AG04450 (cell line): ENCODE data around the gene PRR15L. TPM values are rescaled to one million over a fixed set of nuclear protein-coding genes. Genes with fewer than 3 reads are reported as not detected.
"Not testable (repeated sequence)": the region's sequence is repeated elsewhere in the genome, so short reads cannot be mapped to it uniquely, and the experiment has no call there.

Experiments
- CTCF ChIA-PET: fragments of 300-600, 350-600 bp; formaldehyde crosslinking; extraction: SDS; loops from one replicate; lab custom pipeline; 2022; ENCODE audit warnings: antibody characterized with exemption, inconsistent platforms; lab: Charles Lee
- POLR2A ChIA-PET: fragments of 350-600 bp; formaldehyde crosslinking; extraction: SDS; loops from one replicate; lab custom pipeline; 2021; ENCODE audit warnings: antibody characterized with exemption, inconsistent platforms; lab: Yijun Ruan, JAX
- DNase-seq: peaks from one replicate; pipeline ENCODE4 v3.0.0-alpha.2; 2011; ENCODE audit warnings: low read depth, low spot score
- H3K27ac ChIP-seq: one replicate; pipeline ENCODE4 v1.5.1; 2012; ENCODE audit warnings: low read depth, low read length, control low read depth
- H3K27me3 ChIP-seq: one replicate; pipeline ENCODE4 v1.6.0; 2012; ENCODE audit warnings: low read length; ENCODE audit not compliant: control insufficient read depth, insufficient read depth
- H3K4me3 ChIP-seq: 2 replicates; pipeline ENCODE4 v1.5.1; 2011; ENCODE audit warnings: mild to moderate bottlenecking, low read depth, low read length, control low read depth
- H3K9me3 ChIP-seq: 2 replicates; pipeline ENCODE4 v1.5.1; 2012; ENCODE audit warnings: low read length; ENCODE audit not compliant: control insufficient read depth, insufficient read depth
- CTCF ChIP-seq: IDR thresholded peaks from 2 replicates; pipeline ENCODE4 v1.5.1; 2011; ENCODE audit warnings: low read depth, low read length, control low read depth, inconsistent platforms
- polyA plus RNA-seq: library from polyadenylated mRNA; depleted of rRNA; stranded (reverse); fragments of >200 nt; gene quantifications from 2 replicates; pipeline ENCODE4 v1.2.3, GENCODE V29; 2011

Gene PRR15L
- polyA plus RNA-seq, 1 experiment: not detected

- Histone ChIP-seq H3K9me3 (no peaks in the 10 kb centered on the region; the same call in 1 of the 2 replicates), H3K4me3 (no peak overlapping the region), H3K27ac (peak overlapping the region; percentile 89), H3K27me3 (no peaks in the 10 kb centered on the region)
- no peak for DNase-seq
- POLR2A ChIA-PET: interaction anchor here (1.0 to 2.1 kb wide), 2 partner anchors 32 to 35 kb away, joined by 3 to 9 read pairs; partner anchors contain the start of gene CDK5RAP3
- TF ChIP-seq CTCF: no peak
- CTCF ChIA-PET: interaction anchor here (1.1 to 2.6 kb wide), 4 partner anchors 15 to 32 kb away, joined by 3 to 16 read pairs (median 6); partner anchors contain the start of gene CDK5RAP3
These were observed 45.3 kb upstream of the PRR15L start for GRCh38 chr17:48002916-48003416.

GRCh38 chr17:48002266-48002915, 44.7 kb upstream of the PRR15L start:
- H3K27me3 ChIP-seq: no peaks in the 10 kb centered on the region
- no peak overlapping the region for H3K4me3 ChIP-seq
- DNase-seq: peak; percentile 47
- peak overlapping the region; percentile 89 for H3K27ac ChIP-seq
- ChIA-PET POLR2A (interaction anchor here (1.0 to 2.1 kb wide), 2 partner anchors 32 to 35 kb away, joined by 3 to 9 read pairs; partner anchors contain the start of gene CDK5RAP3), CTCF (interaction anchor here (0.6 to 1.3 kb wide), 5 partner anchors 9 to 54 kb away, joined by 3 to 10 read pairs (median 3); partner anchors contain the start of gene CDK5RAP3)
- H3K9me3 ChIP-seq: no peaks in the 10 kb centered on the region; the same call in 1 of the 2 replicates
- TF ChIP-seq CTCF: no peak

GRCh38 chr17:48001657-48002056, 44.0 kb upstream of the PRR15L start:
- H3K27me3 ChIP-seq, DNase-seq, H3K9me3 ChIP-seq, H3K4me3 ChIP-seq, POLR2A ChIA-PET: not testable (repeated sequence)
- CTCF ChIA-PET: interaction anchor here (0.7 to 2.6 kb wide), 4 partner anchors 9 to 24 kb away, joined by 3 to 9 read pairs (median 5); no protein-coding TSS in a partner anchor
- H3K27ac ChIP-seq: peak overlapping the region; percentile 89

- no peak overlapping the region for H3K4me3 ChIP-seq
- no peaks in the 10 kb centered on the region; the same call in 1 of the 2 replicates for H3K9me3 ChIP-seq
- H3K27ac ChIP-seq: no peak overlapping the region
- no peak for TF ChIP-seq CTCF
- POLR2A ChIA-PET: no interaction called here
- CTCF ChIA-PET: interaction anchor here (0.7 to 2.6 kb wide), 3 partner anchors 10 to 23 kb away, joined by 5 to 9 read pairs (median 5); no protein-coding TSS in a partner anchor
- H3K27me3 ChIP-seq: peaks cover 3% of the 10 kb centered on the region
- DNase-seq: no peak
These were observed 43.5 kb upstream of the PRR15L start for GRCh38 chr17:48001197-48001596.

GRCh38 chr17:47999582-47999981, 41.9 kb upstream of the PRR15L start:
- no peaks in the 10 kb centered on the region; the same call in 1 of the 2 replicates for H3K9me3 ChIP-seq
- CTCF ChIA-PET: interaction anchor here (0.9 to 2.6 kb wide), 3 partner anchors 19 to 53 kb away, joined by 3 to 9 read pairs (median 4); no protein-coding TSS in a partner anchor
- POLR2A ChIA-PET: no interaction called here
- DNase-seq: no peak
- TF ChIP-seq CTCF: no peak
- H3K27ac ChIP-seq: no peak overlapping the region
- H3K4me3 ChIP-seq: no peak overlapping the region
- H3K27me3 ChIP-seq: peaks cover 7% of the 10 kb centered on the region
